22Rv1 (cell line): Measurements from ENCODE around the gene SLC6A6.

Source experiments
- ZFX ChIP-seq: fragments of 450-650 bp; IDR thresholded peaks from 2 replicates; pipeline ENCODE4 v1.6.1; 2017; ENCODE audit warnings: antibody characterized with exemption, borderline replicate concordance
- TF ChIP-seq, protein P1 (sequence below): fragments of 450-650 bp; IDR thresholded peaks from 2 replicates; pipeline ENCODE4 v1.5.1; 2017; ENCODE audit warnings: mild to moderate bottlenecking

DNA sequence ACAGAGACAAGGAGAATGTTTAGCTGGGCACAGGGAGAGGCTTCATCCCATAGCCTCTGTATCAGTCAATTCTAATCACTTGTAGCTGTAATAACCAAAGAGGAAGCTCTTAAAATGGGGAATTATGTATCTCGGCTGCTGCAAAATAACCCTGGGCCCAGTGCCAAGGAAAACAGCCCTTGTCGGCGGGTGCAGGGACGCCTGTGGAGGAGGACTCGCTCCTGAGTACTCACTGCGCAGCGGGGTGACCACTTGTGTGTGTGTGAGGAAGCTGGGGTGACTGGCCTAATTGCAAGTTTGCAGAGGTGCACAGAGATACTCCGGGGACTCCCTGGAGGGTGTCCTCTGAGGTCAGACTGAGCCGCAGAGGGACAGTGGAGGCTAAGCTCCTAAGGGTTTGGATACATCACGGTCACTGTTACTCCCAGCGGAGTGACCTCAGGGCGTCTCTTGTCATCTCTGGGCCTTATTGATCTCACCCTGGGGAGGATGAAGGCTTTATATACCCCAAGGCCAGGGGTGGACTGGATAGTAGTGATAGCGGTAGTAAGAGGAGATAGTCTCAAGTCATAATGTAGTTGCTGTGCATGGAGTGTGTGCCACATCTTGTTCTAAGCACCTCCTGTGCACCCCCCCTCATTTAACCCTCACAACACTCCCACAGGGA, 37.2 kb downstream of the SLC6A6 start:
- TF ChIP-seq, protein P1, sequence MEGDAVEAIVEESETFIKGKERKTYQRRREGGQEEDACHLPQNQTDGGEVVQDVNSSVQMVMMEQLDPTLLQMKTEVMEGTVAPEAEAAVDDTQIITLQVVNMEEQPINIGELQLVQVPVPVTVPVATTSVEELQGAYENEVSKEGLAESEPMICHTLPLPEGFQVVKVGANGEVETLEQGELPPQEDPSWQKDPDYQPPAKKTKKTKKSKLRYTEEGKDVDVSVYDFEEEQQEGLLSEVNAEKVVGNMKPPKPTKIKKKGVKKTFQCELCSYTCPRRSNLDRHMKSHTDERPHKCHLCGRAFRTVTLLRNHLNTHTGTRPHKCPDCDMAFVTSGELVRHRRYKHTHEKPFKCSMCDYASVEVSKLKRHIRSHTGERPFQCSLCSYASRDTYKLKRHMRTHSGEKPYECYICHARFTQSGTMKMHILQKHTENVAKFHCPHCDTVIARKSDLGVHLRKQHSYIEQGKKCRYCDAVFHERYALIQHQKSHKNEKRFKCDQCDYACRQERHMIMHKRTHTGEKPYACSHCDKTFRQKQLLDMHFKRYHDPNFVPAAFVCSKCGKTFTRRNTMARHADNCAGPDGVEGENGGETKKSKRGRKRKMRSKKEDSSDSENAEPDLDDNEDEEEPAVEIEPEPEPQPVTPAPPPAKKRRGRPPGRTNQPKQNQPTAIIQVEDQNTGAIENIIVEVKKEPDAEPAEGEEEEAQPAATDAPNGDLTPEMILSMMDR = no peak
- TF ChIP-seq ZFX = no peak
